DND-41 (cell line): Measurements from ENCODE around the gene FOXN1.

Experiments
- CTCF ChIP-seq: IDR thresholded peaks from 2 replicates; pipeline ENCODE4 v1.5.1; 2012; ENCODE audit warnings: borderline replicate concordance, low read length, moderate library complexity, mild to moderate bottlenecking; ENCODE audit not compliant: poor library complexity, severe bottlenecking; ENCODE audit errors: extremely low read depth
- EZH2 ChIP-seq: IDR thresholded peaks from 3 replicates; pipeline ENCODE4 v1.6.1; 2012; ENCODE audit warnings: borderline replicate concordance, low read depth, mild to moderate bottlenecking, moderate library complexity, low read length, inconsistent platforms; ENCODE audit not compliant: severe bottlenecking

GRCh38 chr17:28534740-28535375 lies 28.7 kb downstream of the FOXN1 start:
- TF ChIP-seq CTCF, result no peak
- no peak for TF ChIP-seq EZH2
